B cell (primary cell): ENCODE results near the gene LPCAT3. TPM values are rescaled to one million over a fixed set of nuclear protein-coding genes. Genes with fewer than 3 reads are reported as not detected.
"Not testable (repeated sequence)": the region's sequence is repeated elsewhere in the genome, so short reads cannot be mapped to it uniquely, and the experiment has no call there.

Experiments used
- ATAC-seq: fragments of 200-7000 bp; cut with Tn5 transposase; one replicate; pipeline ENCODE4 v1.10.0; 2021; ENCODE audit warnings: low read depth, mild to moderate bottlenecking, moderate number of reproducible peaks, moderate library complexity
- CTCF ChIA-PET: fragments of 350-600 bp; sonication (Branson Sonifier 250); formaldehyde crosslinking; loops from one replicate; lab custom pipeline; 2021; ENCODE audit warnings: antibody characterized with exemption, inconsistent platforms; lab: Charles Lee
- POLR2A ChIA-PET: fragments of 350-600 bp; sonication (Branson Sonifier 250); formaldehyde crosslinking; loops from one replicate; lab custom pipeline; 2021; ENCODE audit warnings: antibody characterized with exemption; lab: Charles Lee
- DNase-seq: peaks from one replicate; pipeline ENCODE4 v3.0.0; 2013
- H2AFZ ChIP-seq: 2 replicates; pipeline ENCODE4 v1.6.1; 2012; ENCODE audit warnings: mild to moderate bottlenecking, low read depth, low read length; ENCODE audit not compliant: insufficient read depth, poor library complexity, severe bottlenecking
- H3K27ac ChIP-seq, 2 donors: 1 replicate in 1 of 2; 2 replicates in 1 of 2; pipeline ENCODE4 v1.5.1; 2012 to 2013; ENCODE audit warnings: low read length in 2 of 2, mild to moderate bottlenecking in 2 of 2, moderate library complexity in 1 of 2
- H3K27me3 ChIP-seq, 4 experiments: fragments of 200-600 bp in 1 of 4; sonication (generic) in 1 of 4; replicated peaks in 1 of 4; 1 replicate in 2 of 4; 2 replicates in 2 of 4; pipeline versions ENCODE4 v1.6.1 to v1.7.0; 2013 to 2016; ENCODE audit warnings: low read length in 3 of 4, mild to moderate bottlenecking in 2 of 4, mixed read lengths in 1 of 4, moderate library complexity in 1 of 4; ENCODE audit not compliant: insufficient read depth in 4 of 4, control insufficient read depth in 3 of 4; ENCODE audit errors: control extremely low read depth in 1 of 4
- H3K36me3 ChIP-seq, 2 experiments: replicated peaks in 1 of 2; 1 replicate in 1 of 2; 2 replicates in 1 of 2; pipeline versions ENCODE4 v1.6.1 to v1.7.1; 2013; ENCODE audit warnings: low read length in 1 of 2; ENCODE audit not compliant: insufficient read depth in 2 of 2, control insufficient read depth in 1 of 2; ENCODE audit errors: control extremely low read depth in 1 of 2, extremely low read depth in 1 of 2
- H3K4me1 ChIP-seq, 2 donors: fragments of 200-600 bp in 1 of 2; sonication (generic) in 1 of 2; 1 replicate in 1 of 2; 2 replicates in 1 of 2; pipeline versions ENCODE4 v1.5.1 to v1.6.1; 2013 to 2017; ENCODE audit warnings: low read length in 2 of 2; ENCODE audit not compliant: control insufficient read depth in 2 of 2, insufficient read depth in 2 of 2
- H3K4me2 ChIP-seq: replicated peaks from 2 replicates; pipeline ENCODE3; 2012; ENCODE audit warnings: mild to moderate bottlenecking, low read depth, low read length; ENCODE audit not compliant: poor library complexity, severe bottlenecking
- H3K4me3 ChIP-seq, 5 experiments: fragments of 200-600 bp in 1 of 5; sonication (generic) in 1 of 5; 1 replicate in 3 of 5; 2 replicates in 2 of 5; pipeline versions ENCODE4 v1.5.1 to v1.7.0; 2011 to 2016; ENCODE audit warnings: low read length in 4 of 5, mild to moderate bottlenecking in 4 of 5, low read depth in 2 of 5, control low read depth in 1 of 5, moderate library complexity in 1 of 5; ENCODE audit not compliant: insufficient read depth in 1 of 5; ENCODE audit errors: control extremely low read depth in 1 of 5, extremely low read depth in 1 of 5
- H3K79me2 ChIP-seq: fragments of 200-600 bp; sonication (generic); one replicate; pipeline ENCODE4 v1.6.0; 2016; ENCODE audit warnings: low read length; ENCODE audit not compliant: control insufficient read depth, insufficient read depth
- H3K9ac ChIP-seq: fragments of 200-600 bp; sonication (generic); 2 replicates; pipeline ENCODE4 v1.6.1; 2017; ENCODE audit warnings: mild to moderate bottlenecking, low read length, moderate library complexity
- H3K9me3 ChIP-seq, 3 donors: one replicate each; pipeline versions ENCODE4 v1.6.1 to v1.7.1; 2013; ENCODE audit warnings: low read length in 2 of 3; ENCODE audit not compliant: control insufficient read depth in 2 of 3, insufficient read depth in 1 of 3; ENCODE audit errors: control extremely low read depth in 1 of 3
- H4K20me1 ChIP-seq: 2 replicates; pipeline ENCODE4 v1.6.0; 2012; ENCODE audit warnings: mild to moderate bottlenecking, low read length; ENCODE audit not compliant: insufficient read depth, control insufficient read depth, poor library complexity, severe bottlenecking
- H3K27ac Mint-ChIP-seq: one replicate; pipeline ENCODE4 v1.8.0; 2021; ENCODE audit warnings: mixed read lengths
- H3K27me3 Mint-ChIP-seq: one replicate; pipeline ENCODE4 v1.8.0; 2021; ENCODE audit warnings: mixed read lengths
- H3K4me1 Mint-ChIP-seq: one replicate; pipeline ENCODE4 v1.8.0; 2021; ENCODE audit warnings: mixed read lengths
- H3K4me3 Mint-ChIP-seq: one replicate; pipeline ENCODE4 v1.8.0; 2021; ENCODE audit warnings: mixed read lengths
- H3K9me3 Mint-ChIP-seq: one replicate; pipeline ENCODE4 v1.8.0; 2022; ENCODE audit warnings: mixed read lengths; ENCODE audit not compliant: insufficient read depth
- EZH2 ChIP-seq: IDR thresholded peaks from 2 replicates; pipeline ENCODE4 v1.6.1; 2012; ENCODE audit warnings: borderline replicate concordance, low read depth, mild to moderate bottlenecking, moderate library complexity, low read length; ENCODE audit not compliant: insufficient read depth, poor library complexity, severe bottlenecking
- WGBS: methylation state at CpG from one replicate; pipeline ENCODE4 v1.1.5; 2013; ENCODE audit warnings: missing lambda C conversion rate; ENCODE audit not compliant: insufficient coverage; 5-methylcytosine and 5-hydroxymethylcytosine counted together
- intact Hi-C: fragments of 100-400 bp; cut with micrococcal nuclease; formaldehyde crosslinking; loops from one replicate; pipeline ENCODE4 v1.10.0; 2022
- polyA plus RNA-seq: library from polyadenylated mRNA; depleted of rRNA; stranded (reverse); fragments of >200 nt; gene quantifications from 2 replicates; pipeline ENCODE4 v1.2.3, GENCODE V29; 2012
- total RNA-seq, 2 donors: library from RNA; stranded (reverse); fragments of 120-200 nt in 1 of 2; gene quantifications; 1 replicate in 1 of 2; 2 replicates in 1 of 2; pipeline versions ENCODE4 v1.2.3 to v1.2.4, GENCODE V29; 2013 to 2022
- TF ChIP-seq, protein P1 (sequence below): fragments of 200-600 bp; IDR thresholded peaks from one replicate; pipeline ENCODE4 v1.8.0; 2022; ENCODE audit warnings: antibody characterized with exemption, mild to moderate bottlenecking

Gene LPCAT3
- total and polyA plus RNA-seq, 2 donors (not counting 1 experiment from before 2014, with no cell fraction given) = 17.6 to 26.2 TPM

DNA sequence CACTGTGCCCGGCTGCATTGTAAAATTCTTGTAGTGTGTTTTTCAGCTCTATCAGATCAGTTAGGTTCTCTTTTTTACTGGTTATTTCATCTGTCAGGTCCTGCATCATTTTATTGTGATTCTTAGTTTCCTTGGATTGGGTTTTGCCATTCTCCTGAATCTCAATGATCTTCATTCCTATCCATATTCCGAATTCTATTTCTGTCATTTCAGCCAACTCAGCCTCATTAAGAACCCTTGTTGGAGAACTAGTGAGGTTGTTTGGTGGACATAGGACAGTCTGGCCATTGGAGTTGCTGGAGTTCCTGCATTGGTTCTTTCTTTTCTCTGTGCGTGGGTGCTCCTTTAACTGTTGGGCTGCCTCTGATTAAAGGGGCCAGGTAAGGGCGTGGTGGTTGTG, 36.6 kb upstream of the LPCAT3 start:
- ChIA-PET POLR2A (interaction anchor here (0.7 kb wide), 1 partner anchor 26 kb away, joined by 3 read pairs; no protein-coding TSS in a partner anchor), CTCF (no interaction called here)
- intact Hi-C loops = no loop called here
- ATAC-seq = no peak
- H3K79me2 ChIP-seq = no peaks in the 10 kb centered on the region
- Mint-ChIP-seq H3K27me3 (peaks cover 63% of the 10 kb centered on the region), H3K4me3 (no peak overlapping the region), H3K9me3 (no peaks in the 10 kb centered on the region), H3K4me1 (no peaks in the 10 kb centered on the region), H3K27ac (no peak overlapping the region)
- H3K9ac ChIP-seq = no peak overlapping the region
- H3K36me3 ChIP-seq = no peaks in the 10 kb centered on the region
- TF ChIP-seq, protein P1, sequence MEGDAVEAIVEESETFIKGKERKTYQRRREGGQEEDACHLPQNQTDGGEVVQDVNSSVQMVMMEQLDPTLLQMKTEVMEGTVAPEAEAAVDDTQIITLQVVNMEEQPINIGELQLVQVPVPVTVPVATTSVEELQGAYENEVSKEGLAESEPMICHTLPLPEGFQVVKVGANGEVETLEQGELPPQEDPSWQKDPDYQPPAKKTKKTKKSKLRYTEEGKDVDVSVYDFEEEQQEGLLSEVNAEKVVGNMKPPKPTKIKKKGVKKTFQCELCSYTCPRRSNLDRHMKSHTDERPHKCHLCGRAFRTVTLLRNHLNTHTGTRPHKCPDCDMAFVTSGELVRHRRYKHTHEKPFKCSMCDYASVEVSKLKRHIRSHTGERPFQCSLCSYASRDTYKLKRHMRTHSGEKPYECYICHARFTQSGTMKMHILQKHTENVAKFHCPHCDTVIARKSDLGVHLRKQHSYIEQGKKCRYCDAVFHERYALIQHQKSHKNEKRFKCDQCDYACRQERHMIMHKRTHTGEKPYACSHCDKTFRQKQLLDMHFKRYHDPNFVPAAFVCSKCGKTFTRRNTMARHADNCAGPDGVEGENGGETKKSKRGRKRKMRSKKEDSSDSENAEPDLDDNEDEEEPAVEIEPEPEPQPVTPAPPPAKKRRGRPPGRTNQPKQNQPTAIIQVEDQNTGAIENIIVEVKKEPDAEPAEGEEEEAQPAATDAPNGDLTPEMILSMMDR = no peak
- TF ChIP-seq EZH2 = no peak
- H3K4me2 ChIP-seq = no peak overlapping the region
- WGBS = 100% methylated on average over 1 of the region's 4 CpGs
- peaks cover 0 to 15% (median 2%) of the 10 kb centered on the region in 4 experiments for H3K27me3 ChIP-seq
- H4K20me1 ChIP-seq = no peaks in the 10 kb centered on the region
- no peak overlapping the region for H2AFZ ChIP-seq
- H3K9me3 ChIP-seq = no peaks in the 10 kb centered on the region
- no peak for DNase-seq
- no peak overlapping the region for H3K4me3 ChIP-seq
- H3K4me1 ChIP-seq = no peaks in the 10 kb centered on the region
- H3K27ac ChIP-seq = no peak overlapping the region

DNA sequence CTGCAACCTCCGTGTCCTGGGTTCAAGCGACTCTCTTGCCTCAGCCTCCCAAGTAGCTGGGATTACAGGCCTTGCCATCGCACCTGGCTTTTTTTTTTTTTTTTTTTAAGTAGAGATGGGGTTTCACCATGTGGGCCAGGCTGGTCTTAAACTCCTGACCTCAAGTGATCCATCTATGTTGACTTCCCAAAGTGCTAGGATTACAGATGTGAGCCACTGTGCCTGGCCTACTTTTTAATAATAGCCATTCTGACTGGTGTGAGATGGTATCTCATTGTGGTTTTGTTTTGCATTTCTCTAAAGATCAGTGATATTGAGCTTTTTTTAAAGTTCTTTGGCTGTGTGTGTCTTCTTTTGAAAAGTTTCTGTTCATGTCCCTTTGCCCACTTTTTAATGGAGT, 31.7 kb upstream of the LPCAT3 start:
- H3K4me1 ChIP-seq, CTCF ChIA-PET, H3K27ac Mint-ChIP-seq, H3K27me3 ChIP-seq, DNase-seq, H2AFZ ChIP-seq, H3K4me2 ChIP-seq, H3K79me2 ChIP-seq, H3K9me3 ChIP-seq, H4K20me1 ChIP-seq, H3K9me3 Mint-ChIP-seq, H3K4me3 Mint-ChIP-seq, H3K36me3 ChIP-seq, intact Hi-C loops, H3K4me1 Mint-ChIP-seq, H3K9ac ChIP-seq, ATAC-seq, H3K4me3 ChIP-seq, POLR2A ChIA-PET, H3K27ac ChIP-seq: not testable (repeated sequence)
- peaks cover 29% of the 10 kb centered on the region for H3K27me3 Mint-ChIP-seq
- WGBS = 100% methylated on average over 1 of the region's 3 CpGs

DNA sequence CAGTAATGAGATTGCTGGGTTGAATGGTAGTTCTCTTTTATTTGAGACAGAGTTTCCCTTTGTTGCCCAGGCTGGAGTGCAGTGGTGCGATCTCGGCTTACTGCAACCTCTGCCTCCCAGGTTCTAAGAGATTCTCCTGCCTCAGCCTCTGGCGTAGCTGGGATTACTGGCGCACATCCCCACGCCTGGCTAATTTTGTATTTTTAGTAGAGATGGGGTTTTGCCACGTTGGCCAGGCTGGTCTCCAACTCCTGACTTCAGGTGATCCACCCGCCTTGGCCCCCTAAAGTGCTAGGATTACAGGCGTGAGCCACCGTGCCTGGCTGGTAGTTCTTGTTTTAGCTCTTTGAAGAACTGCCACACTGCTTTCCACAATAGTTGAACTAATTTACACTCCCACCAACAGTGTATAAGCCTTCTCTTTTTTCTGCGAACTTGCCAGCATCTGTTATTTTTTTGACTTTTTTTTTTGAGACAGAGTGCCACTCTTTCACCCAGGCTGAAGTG, 31.2 kb upstream of the LPCAT3 start:
- H3K9me3 ChIP-seq, H3K27me3 ChIP-seq, H3K4me1 ChIP-seq, H3K27ac Mint-ChIP-seq, H3K36me3 ChIP-seq, H3K9ac ChIP-seq, H3K4me2 ChIP-seq, H3K4me3 ChIP-seq, H3K4me1 Mint-ChIP-seq, intact Hi-C loops, H3K4me3 Mint-ChIP-seq, H3K79me2 ChIP-seq, ATAC-seq, CTCF ChIA-PET, POLR2A ChIA-PET, H3K27ac ChIP-seq, H3K9me3 Mint-ChIP-seq, H2AFZ ChIP-seq, DNase-seq, H4K20me1 ChIP-seq: not testable (repeated sequence)
- H3K27me3 Mint-ChIP-seq = peaks cover 26% of the 10 kb centered on the region
- 95% methylated on average over 6 of the region's 10 CpGs for WGBS
